ENCODE measurements around the gene PDLIM4. TPM values are rescaled to one million over a fixed set of nuclear protein-coding genes. Genes with fewer than 3 reads are reported as not detected.
A peak's percentile ranks its signal among the peaks of the same experiment; 100 is the strongest.

Gene PDLIM4
- total RNA-seq, 2 donors from 2014 or later = 1.5 to 11.9 TPM

DNA sequence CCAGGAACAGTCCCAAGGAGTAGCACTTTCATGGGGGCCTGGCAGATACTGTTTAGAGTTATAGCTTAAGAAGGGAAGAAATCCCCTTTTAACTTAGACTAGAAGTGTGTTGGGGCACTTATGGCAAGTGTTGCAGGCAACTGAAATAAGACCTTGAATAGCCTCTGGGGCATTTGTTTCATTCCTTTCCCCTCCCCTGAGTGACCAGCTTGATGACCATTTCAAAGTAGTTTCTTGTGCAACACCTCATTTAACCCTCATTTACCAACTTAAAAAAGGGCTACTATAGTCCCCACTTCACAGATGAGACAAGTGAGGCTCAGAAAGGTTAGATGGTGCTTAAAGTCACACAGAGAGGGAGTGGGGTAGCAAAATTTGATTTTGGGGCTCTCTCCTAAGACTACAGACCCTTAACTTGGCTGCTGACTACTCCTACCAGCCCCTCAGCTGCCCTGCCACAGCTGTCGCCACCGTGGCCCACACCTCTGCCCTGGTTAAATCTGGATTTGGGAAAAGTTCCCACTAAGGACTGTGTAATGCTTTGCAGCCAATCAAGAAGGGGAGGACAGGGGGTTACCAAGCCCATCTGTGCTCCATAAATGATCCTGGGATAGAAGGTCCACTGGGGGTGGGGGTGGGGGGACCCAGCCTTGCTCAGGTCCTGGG is 5.5 kb downstream of the PDLIM4 start:
- DNase-seq = no peak
- intact Hi-C loops (cut with DNase I, micrococcal nuclease) = no loop called here
- ATAC-seq = no peak

DNA sequence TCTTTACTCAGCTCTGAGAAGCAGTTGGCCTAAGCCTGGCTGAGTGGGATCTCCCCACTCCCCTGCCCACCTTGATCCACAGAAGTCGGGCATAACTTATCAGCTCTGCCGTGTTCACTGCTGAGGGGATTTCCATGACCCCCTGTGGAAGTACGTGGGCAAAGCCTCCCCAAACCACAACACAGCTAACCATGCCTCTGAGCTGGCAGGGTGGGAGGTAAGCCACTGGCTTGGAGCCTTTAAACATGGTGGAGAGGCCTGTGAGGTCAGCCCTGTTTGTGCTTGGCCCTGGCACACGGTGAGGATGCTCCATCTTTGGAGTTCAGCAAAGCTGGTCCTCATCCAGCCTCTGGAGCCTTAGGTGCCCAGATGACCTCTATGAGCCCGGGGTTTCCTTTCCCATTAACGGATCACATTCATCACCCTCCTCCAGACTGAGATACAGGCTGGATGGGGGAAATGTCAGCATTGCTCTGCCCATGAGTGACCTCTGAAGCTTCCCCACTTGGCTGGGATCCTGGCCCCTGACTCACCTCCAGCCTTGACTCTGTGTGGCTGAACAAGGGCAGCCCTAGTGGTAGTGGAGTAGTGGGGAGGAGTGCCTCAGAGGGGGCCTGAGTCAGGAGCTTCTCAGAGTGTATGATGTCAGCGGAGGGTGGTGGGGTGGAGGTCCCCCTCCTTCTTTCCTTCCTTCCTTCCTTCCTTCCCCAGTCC is 6.2 kb downstream of the PDLIM4 start:
- no peak for ATAC-seq
- DNase-seq = no peak
- intact Hi-C loops (cut with DNase I, micrococcal nuclease) = no loop called here

DNA sequence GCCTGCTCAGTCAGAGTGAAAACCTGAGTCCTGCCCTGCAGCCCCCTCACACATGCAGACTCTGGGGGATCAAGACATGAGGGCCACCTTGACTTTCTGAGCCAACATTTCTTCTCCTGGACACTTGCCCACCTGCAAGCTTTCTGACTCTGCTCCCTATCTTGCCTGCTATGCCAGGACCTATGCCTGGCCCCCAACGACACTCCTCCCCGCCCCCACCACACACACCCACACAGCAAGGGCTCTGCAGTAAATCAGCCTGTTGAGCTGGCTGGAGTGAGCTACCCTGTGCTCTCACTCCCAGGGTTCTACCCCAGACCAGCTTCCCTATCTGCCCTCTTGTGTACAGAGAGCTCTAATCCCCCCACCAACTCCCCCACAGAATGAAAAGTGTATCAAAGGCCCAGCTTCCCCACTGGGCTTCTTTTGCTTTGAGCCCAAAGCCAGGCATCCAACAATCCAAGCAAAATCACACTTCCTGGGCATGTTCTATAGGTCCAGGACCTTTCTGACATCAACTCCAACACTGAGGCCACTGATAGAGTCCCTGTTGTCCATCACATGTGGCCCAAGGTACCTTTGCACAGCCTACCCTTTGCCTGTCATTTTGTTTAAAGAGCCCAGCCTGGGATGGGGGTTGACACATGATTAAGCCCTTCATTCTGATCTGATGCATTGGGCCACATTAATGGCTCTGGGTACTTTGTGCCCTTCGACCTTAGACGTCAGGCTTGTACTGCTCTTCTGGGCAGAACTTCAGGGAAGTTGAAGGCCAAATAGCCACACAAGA is 7.2 kb downstream of the PDLIM4 start:
- no peak for ATAC-seq
- intact Hi-C loops (cut with DNase I, micrococcal nuclease) = no loop called here
- DNase-seq = no peak

DNA sequence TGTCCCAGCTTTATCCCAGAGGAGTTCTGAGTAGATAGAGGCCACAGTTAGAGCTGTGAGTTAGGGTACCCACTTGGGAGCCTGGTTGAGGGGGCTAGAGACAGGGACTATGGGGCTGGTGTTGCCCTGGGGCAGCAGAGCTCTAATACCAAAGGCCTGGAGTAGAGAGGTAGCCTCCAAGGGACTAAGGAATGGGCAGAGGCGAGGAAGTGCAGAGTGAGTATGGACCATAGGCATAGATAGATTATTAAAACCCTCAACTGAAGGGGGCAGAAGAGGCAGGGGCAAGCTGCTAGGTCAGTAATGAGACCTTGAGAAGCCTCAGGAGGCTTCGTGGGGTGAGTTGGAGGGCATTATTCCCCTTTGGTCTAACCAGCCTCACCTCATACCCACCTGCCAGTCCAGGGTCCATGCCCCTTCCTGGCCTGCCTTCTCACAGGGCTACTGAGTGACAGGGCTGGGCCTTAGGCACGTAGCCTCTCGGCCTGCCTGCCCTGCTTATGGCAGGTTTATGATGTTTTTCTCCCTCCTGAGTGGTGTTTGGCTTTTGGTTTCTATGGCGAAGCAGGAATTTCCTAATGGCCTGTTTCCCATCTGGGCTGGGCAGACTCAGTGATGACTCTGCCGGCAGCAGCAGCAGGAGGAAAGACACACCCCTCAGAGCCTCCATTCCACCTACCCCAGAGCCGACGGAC is 8.0 kb downstream of the PDLIM4 start:
- intact Hi-C loops (cut with DNase I, micrococcal nuclease) = no loop called here
- ATAC-seq (peak; percentile 88), DNase-seq (peak; percentile 60 to 80)

DNA sequence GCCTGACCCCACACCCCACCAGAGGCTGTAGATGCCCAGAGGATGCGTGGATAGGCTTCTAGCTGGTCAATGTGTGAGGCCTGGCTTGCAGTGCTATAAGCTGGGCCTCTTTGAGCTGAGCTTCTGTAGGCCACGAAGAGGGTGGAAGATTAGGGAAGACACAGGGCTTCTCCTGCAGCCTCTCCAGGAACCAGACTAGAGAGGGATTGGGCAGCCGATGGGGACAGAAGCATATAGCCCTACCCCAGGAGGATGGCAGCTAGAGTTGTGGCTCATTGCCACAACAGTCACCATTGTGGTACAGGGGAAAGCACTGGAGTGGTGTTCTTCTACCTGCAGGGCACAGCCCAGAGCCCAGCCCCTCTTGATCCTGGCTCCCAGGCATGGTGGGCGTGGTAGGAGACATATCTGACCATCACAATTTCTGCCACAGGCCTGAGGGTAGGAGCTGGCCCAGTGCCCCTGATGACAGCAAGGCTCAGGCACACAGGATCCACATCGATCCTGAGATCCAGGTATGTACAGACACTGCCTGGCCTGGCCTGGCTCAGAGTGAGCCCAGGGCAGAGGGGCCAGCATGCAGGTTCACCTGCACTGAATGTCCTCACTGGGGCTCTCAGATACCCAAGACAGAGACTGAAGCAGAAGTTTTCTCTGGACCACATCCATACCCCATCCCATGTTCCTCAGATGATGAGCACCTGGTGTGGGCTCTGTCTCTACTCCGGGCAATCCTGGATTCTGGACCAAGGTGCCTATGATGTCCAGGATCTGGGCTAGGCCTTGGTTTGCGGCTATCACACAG is 8.7 kb downstream of the PDLIM4 start:
- ATAC-seq = peak; percentile 5

DNA sequence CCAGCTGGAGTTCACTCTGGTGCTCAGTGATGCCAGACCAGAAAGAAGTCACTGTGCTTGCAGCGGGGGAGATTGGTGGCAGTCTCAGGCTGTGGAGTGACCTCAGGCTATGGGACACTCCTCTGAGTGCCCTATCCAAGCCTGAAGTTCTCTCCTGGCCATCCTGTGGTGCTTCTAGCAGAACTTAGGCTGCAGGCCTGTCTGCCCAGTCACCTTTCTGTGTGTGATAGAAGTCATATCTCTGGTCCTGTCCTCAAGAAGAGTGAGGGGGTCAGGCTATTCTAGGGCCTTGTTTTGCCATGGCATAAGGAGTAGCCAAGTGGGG is 9.3 kb downstream of the PDLIM4 start:
- DNase-seq = no peak
- intact Hi-C loops (cut with DNase I, micrococcal nuclease) = no loop called here
- no peak for ATAC-seq

More for the DNA sequence above, 8.7 kb downstream of the PDLIM4 start:
- DNase-seq = no peak
- intact Hi-C loops (cut with DNase I, micrococcal nuclease) = no loop called here

DNA sequence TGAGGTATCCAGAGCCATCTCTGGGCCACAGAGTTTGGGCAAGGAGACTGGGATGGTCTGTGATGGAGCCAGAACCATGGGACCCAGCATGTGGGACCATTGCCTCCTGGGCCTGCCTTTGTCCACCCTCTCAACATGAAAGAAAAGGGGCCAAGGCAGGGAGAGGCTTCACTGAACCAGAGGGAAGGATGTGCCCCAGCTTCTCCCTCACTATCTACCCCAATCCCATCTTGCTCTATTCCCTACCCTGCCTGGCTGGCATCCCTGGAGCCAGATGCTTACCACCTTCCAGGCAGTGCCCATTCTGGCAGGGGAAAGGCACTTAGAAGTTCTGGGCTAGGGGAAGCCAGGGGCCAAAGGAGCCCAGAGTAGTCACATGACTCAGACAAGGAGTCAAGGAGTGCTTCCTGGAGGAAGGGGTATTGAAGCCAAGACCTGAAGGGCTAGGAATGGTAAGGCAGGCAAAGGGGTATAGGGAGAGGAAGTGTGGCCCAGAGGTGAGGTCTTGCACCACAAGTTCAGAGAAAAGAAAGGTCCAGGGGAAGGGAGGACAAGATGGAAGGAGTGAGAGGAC is 9.8 kb downstream of the PDLIM4 start:
- ATAC-seq (no peak), DNase-seq (no peak)
- intact Hi-C loops (cut with DNase I, micrococcal nuclease) = no loop called here

DNA sequence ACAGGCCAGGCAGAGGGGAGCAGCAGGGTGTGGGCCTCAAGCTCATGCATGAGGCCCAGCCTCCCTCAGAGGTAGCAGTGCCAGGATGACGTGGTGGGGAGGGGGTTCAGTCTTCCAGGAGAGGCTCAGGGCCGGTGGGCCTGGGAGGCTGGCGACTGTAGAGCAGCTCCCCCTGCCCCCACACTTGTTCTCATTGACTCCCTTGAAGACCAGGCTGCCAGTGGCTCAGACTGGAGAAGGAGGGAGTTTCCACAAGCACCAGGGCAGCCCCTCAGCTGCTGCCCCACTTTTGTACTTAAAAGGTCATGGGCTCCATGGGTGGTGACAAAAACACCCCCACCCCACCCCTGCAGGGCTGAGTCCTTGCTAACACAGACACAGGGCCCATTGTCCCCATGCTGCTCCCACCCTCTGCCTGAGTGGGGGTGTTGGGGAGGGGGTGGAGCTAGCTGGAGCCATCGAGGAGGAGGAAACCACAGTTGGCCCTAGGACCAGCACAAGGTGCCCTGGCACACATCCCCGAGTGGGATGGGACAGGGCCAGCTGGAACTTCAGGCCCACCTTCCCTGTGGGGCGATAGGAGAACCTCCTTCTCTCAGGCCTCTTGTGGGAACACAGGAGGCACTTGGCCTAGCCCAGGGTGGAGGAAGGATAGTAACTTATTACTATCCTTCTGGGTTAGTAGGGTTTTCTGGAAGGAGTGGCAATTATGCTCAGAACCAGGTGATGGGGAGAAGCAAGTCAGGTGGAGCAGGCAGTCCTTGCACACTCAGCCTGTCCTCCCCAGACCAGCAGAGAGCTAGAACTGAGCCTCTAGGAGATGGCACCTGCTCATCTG is 10.7 kb downstream of the PDLIM4 start:
- DNase-seq (no peak), ATAC-seq (no peak)

DNA sequence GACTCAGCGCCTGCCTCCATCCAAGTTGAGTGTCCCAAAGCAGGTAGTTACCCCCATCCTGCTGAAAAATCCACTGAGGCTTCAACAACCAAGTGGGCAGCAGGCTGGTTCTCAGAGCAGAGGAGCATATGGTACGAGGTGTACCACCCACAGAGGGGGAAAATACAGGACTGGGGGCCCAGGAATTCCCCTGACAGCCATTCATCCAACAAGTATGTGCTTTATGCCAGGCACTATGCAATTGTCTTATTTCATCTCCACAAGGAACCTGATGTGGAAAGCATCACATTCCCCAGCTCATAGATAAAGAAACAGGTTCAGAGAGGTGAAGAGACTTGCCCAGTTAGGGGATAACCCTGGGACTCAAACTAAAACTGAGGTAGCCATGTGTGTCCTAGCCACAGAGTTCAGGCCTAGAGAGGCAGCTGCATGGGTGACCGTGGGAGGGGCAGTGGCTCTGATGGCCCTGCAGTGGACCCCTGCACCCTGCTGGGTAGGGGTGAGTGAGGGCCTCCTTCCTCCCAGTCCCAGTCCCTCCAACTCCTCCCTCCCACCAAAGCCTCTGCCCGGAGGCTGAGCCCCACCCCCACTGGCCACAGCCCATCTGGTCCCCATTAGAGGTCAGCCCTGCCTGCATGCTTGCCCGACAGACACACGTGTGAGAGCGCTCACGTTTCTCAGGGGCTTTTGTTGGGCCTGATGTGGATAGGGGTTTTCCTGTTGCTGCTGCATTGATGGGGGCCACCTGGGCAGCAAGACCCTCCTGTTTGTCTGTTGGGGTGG is 11.5 kb downstream of the PDLIM4 start:
- DNase-seq (no peak), ATAC-seq (no peak)
- intact Hi-C loops (cut with DNase I, micrococcal nuclease) = no loop called here

More for the DNA sequence above, 10.7 kb downstream of the PDLIM4 start:
- intact Hi-C loops (cut with DNase I, micrococcal nuclease) = no loop called here

DNA sequence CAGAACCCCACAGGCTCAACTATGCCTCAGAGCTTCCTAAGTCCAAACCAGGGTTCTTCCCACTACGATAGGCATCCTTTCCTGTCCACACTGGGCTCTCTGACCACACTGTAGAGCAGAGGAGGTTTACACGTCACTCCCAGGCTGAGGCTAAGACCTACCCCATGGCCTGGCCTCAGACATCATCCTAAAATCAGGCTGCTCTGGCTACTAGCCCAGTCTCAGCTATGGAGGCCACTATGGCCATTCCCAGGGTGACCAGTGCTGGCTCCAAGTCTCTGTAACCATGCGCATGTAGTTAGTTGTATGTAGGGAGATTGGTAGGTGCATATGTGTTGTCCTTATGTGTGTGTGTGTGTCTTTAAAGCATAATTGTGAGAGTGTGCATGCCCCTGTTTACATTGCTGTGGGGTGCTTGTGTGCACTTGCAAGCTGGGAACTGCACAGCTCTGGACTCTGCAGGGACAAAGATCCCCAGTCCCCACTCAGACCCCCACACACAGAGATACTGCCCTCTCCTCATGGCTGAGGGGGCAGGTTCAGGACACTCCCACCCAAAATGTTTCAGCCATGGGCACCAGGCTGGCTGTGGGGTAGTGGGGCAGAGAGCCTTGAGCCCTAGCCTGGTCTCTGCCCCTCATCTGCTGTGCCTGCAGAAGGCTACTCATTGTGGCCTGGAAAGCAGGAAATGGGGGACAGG is 12.3 kb downstream of the PDLIM4 start:
- intact Hi-C loops (cut with DNase I, micrococcal nuclease) = no loop called here
- DNase-seq = no peak
- ATAC-seq = no peak

DNA sequence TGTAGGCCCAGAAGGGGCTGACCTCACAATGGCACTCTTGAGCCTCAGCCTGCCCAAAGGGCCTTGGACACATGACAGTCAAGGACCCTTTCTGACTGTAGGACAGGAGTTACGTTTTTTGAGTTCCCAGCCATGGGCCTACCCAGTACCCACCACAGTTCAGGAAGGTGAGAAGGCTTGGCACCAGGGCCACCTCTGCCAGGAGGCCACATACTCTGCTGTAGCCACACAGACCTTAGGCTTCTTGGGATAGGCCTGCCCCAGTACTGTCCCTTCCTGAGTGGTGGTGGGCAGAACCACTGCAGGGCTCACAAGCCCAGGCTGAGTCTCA is 12.8 kb downstream of the PDLIM4 start:
- intact Hi-C loops (cut with DNase I, micrococcal nuclease) = no loop called here
- ATAC-seq (no peak), DNase-seq (no peak)

DNA sequence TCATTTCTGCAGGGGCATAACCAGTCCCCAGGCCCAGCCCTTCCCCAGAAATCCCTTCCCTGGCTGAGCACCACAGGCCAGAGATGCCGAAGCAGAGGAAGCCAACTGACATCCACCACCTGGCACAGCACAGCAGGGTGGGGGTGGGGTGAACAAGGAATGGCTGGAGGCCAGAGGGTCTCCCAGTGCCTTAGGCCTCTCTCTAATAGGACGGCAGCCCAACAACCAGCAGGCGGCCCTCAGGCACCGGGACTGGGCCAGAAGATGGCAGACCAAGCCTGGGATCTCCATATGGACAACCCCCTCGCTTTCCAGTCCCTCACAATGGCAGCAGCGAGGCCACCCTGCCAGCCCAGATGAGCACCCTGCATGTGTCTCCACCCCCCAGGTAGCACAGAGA is 13.2 kb downstream of the PDLIM4 start:
- no peak for DNase-seq
- intact Hi-C loops (cut with DNase I, micrococcal nuclease) = no loop called here
- no peak for ATAC-seq

DNA sequence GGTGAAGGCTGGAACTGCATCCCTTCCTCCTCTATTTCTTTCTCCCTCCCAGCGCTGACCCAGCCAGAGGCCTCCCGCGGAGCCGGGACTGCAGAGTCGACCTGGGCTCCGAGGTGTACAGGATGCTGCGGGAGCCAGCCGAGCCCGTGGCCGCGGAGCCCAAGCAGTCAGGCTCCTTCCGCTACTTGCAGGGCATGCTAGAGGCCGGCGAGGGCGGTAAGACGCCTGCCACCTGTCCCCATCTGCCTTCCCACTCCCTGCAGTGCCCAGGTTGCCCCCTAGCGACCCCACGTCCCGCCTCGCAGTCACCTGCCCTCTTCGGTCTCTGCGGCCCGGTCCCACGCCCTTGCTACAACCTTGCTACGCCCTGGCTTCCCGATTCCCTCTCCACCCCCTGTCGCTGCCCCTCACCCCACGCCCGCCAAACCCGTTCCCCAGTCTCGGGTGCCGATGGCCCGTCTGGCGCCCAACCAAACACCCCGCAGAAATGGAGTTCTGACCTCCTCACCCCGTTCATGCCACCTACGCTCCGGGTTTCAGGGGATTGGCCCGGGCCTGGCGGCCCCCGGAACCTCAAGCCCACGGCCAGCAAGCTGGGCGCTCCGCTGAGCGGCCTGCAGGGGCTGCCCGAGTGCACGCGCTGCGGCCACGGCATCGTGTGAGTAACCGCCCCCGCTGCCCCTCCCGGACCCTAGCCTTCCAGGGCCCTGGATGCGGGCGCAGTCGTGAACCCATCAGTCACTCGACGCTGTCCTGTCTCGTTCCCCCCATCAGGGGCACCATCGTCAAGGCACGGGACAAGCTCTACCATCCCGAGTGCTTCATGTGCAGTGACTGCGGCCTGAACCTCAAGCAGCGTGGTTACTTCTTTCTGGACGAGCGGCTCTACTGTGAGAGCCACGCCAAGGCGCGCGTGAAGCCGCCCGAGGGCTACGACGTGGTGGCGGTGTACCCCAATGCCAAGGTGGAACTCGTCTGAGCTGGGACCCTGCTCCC is 14.1 kb downstream of the PDLIM4 start:
- DNase-seq = peak in 1 of 2 donors; percentile 48
- peak; percentile 29 for ATAC-seq
- intact Hi-C loops (cut with DNase I, micrococcal nuclease) = no loop called here

DNA sequence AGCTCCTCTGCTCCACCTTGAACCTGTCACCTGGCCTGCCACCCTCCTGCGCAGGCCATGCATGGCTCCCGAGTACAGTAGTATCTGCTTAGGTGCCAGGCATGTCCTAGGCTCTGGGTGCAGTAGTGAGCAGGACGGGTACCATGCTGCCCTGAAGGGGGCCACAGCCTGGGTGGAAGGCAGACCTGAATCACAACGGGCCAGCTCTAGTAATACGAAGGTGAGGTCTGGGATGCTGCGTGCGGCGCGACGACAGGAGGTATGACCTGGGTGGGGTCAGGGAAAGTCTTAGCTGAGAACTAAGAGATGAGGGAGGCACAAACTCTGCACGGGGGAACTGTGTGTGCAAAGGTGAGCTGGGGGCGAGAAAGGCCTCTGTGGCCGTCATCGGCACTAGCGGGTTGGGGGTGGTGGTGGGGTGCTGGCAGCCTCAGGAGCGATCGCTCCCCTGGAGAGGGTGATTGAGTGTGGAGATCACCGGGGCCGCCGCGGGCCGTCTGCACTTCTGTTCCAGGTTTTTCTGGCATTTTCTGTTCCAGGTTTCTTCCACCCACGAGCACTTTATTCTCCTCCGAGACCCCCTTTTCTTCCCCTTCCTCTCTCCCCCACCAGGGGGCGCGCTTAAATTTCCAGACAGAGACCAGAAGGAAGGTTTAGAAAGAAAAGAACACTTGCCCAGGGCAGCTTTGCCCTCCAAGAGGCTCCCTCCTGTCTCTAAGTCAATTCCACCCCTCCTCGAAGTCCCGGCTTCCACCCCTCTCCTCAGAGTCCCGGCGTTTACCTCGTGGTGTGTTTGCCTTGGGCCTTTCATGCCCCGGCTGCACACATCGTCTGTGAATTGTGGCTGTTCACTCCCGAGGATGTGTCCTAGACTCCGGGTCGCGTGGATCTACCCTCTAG is 15.1 kb downstream of the PDLIM4 start:
- DNase-seq = peak; percentile 55 to 74
- ATAC-seq = peak; percentile 43
- intact Hi-C loops (cut with DNase I, micrococcal nuclease) = no loop called here

Data from left colon (tissue), 2 donors.